Measurements from ENCODE around the gene GCK.

The GCK gene

GRCh38 chr7:44158873-44159631 lies 30.2 kb downstream of the GCK start:
- TF ChIP-seq ZFX (IDR thresholded peaks at IDR 0.05; ENCODE audit: borderline replicate concordance): no peak
- no peak for TF ChIP-seq CTCF (IDR thresholded peaks at IDR 0.05)

GRCh38 chr7:44158096-44158872 lies 31.0 kb downstream of the GCK start:
- H3K27ac ChIP-seq: no peak overlapping the region
- TF ChIP-seq CTCF (IDR thresholded peaks at IDR 0.05) (no peak), ZFX (IDR thresholded peaks at IDR 0.05; ENCODE audit: borderline replicate concordance) (no peak)

More at GRCh38 chr7:44158873-44159631, 30.2 kb downstream of the GCK start:
- no peak overlapping the region for H3K27ac ChIP-seq

- H3K27ac ChIP-seq: no peak overlapping the region
- TF ChIP-seq CTCF (IDR thresholded peaks at IDR 0.05): no peak
- TF ChIP-seq ZFX (IDR thresholded peaks at IDR 0.05; ENCODE audit: borderline replicate concordance): no peak
These were observed 31.8 kb downstream of the GCK start for GRCh38 chr7:44157116-44158080.

GRCh38 chr7:44156453-44157010 lies 32.7 kb downstream of the GCK start:
- H3K27ac ChIP-seq: no peak overlapping the region
- no peak for TF ChIP-seq CTCF (IDR thresholded peaks at IDR 0.05)
- TF ChIP-seq ZFX (IDR thresholded peaks at IDR 0.05; ENCODE audit: borderline replicate concordance): no peak

- TF ChIP-seq ZFX (IDR thresholded peaks at IDR 0.05; ENCODE audit: borderline replicate concordance): no peak
- TF ChIP-seq CTCF (IDR thresholded peaks at IDR 0.05): no peak
- no peak overlapping the region for H3K27ac ChIP-seq
These were observed 33.8 kb downstream of the GCK start for GRCh38 chr7:44155191-44156185.

- TF ChIP-seq CTCF (IDR thresholded peaks at IDR 0.05): no peak
- no peak for TF ChIP-seq ZFX (IDR thresholded peaks at IDR 0.05; ENCODE audit: borderline replicate concordance)
- H3K27ac ChIP-seq: no peak overlapping the region
These were observed 34.5 kb downstream of the GCK start for GRCh38 chr7:44154703-44155102.

All from 22Rv1 (cell line).